G401.6 (cell line): ENCODE measurements around the gene UBAP1L.
"Not testable (repeated sequence)": the region's sequence is repeated elsewhere in the genome, so short reads cannot be mapped to it uniquely, and the experiment has no call there.

Experiments used
- FAIRE-seq: peaks from 2 replicates; lab custom pipeline; 2012; peaks lifted over from hg19 to GRCh38; lab: Jason Lieb, UNC

The UBAP1L gene

GRCh38 chr15:65115086-65115485 is at the start of gene UBAP1L:
Gene UBAP1L (minus strand): TSS chr15:65115200. CDS start chr15:65106215, 8,985 bp downstream.
- FAIRE-seq, result no peak

DNA sequence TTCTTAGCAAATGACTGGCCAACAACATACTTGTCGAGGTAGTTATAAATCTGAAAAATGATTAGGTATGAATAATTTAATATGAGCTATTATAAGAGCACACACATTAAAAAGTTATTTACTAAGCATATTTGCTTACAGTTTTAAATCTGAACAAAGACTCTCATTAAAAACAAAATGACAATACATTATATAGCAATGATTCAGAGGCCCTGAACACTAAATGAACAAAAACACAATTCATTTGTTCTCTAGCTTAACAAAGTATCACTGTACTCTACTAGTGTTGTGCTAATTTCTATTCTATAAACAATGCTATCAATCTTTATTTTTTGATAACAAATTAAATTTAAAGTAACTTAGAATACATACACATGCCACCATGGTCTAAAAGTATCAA is 49.1 kb upstream of the UBAP1L start:
- no peak for FAIRE-seq

GRCh38 chr15:65163041-65163440 is 48.0 kb upstream of the UBAP1L start:
- no peak for FAIRE-seq

- no peak for FAIRE-seq
Observed at GRCh38 chr15:65156692-65157091, 41.7 kb upstream of the UBAP1L start.

GRCh38 chr15:65154720-65155119 is 39.7 kb upstream of the UBAP1L start:
- no peak for FAIRE-seq

DNA sequence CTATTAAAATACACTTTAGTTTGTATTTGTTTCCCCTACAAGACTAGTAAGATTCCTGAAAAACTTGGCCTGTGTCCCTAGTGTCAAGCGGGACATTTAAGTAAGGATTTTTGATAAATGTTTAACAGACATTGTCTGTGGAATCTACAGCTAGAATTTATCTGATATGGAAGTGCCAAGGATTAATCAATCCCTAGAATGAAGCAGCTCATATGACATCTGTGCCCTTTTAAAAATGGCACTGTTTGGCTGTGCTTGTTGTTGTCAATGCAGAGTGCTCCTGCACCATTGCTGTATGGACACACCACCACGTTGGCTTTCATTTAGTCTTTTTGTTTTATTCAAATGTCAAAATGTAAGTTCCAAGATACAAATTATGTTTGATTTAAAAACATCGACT is 32.9 kb upstream of the UBAP1L start:
- no peak for FAIRE-seq

GRCh38 chr15:65146438-65146837 is 31.4 kb upstream of the UBAP1L start:
- no peak for FAIRE-seq

GRCh38 chr15:65138631-65139030 is 23.6 kb upstream of the UBAP1L start:
- not testable (repeated sequence) for FAIRE-seq

DNA sequence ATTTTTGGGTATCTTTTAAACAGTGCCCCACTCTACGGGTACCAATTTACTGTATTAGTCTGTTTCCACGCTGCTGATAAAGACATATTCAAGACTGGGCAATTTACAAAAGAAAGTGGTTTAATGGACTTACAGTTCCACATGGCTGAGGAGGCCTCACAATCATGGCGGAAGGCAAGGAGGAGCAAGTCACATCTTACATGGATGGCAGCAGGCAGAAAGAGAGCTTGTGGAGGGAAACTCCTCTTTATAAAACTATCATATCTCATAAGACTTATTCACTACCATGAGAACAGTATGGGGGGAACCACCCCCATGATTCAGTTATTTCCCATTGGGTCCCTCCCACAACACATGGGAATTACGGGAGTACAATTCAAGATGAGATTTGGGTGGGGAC is 22.9 kb upstream of the UBAP1L start:
- not testable (repeated sequence) for FAIRE-seq

DNA sequence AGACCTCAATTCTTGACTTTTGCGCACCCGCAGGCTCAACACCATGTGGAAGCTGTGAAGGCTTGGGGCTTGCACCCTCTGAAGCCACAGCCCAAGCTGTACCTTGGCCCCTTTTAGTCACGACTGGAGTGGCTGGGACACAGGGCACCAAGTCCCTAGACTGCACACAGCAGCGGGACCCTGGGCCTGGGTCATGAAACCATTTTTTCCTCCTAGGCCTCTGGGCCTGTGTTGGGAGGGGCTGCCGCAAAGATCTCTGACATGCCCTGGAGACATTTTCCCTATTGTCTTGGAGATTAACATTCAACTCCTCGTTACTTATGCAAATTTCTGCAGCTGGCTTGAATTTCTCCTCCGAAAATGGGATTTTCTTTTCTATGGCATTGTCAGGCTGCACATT is 22.1 kb upstream of the UBAP1L start:
- not testable (repeated sequence) for FAIRE-seq

GRCh38 chr15:65134538-65134937 is 19.5 kb upstream of the UBAP1L start:
- no peak for FAIRE-seq

DNA sequence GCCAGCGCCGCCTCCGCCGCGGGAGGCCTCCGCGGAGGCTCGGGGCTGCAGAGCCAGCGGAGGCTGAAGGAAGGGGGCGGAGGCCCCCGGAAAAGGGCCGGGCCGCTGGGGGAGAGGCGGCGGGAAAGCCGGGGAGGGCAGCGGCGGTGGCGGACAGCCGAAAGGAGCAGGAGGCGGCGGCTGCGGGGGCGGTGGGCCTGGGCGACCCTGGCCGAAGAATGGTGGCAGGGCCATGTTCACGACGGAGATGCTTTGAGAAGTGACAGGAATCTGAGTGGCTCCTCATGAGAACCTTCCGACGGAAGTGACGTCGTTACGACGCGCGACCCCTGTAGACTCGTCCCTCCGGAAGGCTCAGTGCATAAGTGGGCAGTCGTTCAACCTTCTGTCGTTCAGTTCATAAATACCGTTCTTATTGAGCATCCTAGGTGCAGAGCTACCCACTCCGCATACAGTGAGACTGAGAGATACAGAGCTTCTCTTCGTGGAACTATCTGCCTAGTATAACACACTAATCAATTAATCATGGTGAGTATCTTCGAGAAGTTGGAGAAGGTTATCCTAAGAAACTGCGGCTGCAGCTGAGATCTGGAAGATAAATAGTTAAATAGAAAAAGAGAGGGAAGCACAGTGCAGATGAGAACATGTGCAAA is 18.7 kb upstream of the UBAP1L start, which contains the start of gene PDCD7:
Gene PDCD7, minus strand, starts transcription at position 261 of the 653 bp plus-strand sequence. Its CDS starts 27 bp downstream, at position 234.
- FAIRE-seq, result peak; percentile 64

DNA sequence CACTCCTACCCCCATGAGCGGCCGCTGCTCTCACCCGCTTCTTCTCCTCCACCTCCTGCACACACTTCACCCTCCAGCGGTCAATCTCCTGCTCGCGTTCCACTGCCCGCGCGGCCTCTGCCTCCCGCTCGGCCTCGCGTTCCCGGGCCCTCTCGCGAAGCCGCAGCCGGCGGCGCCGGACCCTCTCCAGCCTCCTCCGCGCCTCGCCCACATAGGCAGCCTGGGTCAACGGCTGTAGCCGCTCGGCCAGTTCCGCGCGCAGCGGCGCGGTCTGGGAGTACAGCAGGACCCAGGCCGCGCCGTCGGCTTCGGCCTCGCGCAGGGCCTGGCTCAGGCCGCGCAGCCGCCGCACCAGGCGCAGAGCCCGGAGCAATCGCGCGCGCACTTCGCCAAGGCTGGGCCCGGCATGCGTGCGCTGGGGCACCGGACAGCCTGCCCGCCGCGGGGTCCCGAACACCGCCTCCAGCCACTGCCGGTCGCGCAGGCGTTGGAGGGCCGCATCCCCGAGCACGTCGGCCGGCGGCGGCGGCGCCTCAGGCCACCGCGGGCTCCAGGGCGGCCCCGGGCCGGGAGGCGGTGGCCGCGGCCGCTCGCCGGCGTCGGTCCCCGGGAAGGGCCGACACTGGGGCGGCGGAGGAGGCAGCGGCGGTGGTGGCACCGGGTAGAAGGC is 18.0 kb upstream of the UBAP1L start:
- no peak for FAIRE-seq

GRCh38 chr15:65130941-65131340 is 15.9 kb upstream of the UBAP1L start:
- FAIRE-seq, result no peak

DNA sequence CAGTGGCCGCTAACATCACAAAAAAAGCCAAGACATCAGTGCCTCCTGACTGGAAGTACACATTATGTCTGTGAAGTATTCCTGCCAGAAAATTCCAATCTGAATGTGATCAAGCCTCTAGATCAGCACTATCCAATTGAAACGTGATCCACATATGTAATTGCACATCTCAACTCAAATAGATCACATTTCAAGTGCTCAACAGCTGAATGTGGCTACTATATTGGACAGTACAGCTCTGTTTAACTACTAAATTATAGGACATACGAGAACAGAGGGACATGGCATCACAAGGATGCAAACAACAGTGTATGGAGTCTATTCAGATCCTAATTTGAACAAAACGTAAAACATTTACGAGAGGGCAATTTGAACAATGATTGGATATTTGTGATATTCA is 542 bp upstream of the UBAP1L start:
- FAIRE-seq, result no peak

DNA sequence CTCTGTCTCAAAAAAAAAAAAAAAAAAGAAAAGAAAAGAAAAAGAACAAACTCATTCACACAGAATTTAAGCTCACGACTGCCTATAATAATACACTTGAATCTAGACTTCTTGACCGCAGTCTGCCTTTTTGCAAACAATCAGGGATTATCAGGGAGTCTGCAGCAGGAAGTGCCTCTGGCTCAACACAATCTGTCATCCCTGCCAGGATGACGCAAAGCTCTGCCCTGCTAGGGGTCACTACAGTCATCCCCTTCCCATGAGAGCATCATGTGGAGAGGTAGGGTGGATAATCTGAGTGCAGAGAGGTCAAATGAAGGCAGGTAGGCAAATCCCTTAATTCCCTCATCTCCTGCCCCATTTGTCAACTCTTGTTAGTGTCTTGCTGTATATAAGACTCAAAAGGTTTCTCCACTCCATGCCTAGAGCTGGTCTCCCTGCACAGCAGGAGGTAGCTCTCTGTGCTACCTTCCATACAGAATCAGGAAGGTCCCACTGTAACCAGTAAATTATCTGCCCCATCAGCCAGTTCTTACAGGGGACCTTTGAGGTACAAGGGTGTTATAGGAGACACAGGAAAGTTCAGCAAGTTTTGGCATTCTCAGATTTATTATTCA is 4.2 kb downstream of the UBAP1L start:
- no peak for FAIRE-seq

DNA sequence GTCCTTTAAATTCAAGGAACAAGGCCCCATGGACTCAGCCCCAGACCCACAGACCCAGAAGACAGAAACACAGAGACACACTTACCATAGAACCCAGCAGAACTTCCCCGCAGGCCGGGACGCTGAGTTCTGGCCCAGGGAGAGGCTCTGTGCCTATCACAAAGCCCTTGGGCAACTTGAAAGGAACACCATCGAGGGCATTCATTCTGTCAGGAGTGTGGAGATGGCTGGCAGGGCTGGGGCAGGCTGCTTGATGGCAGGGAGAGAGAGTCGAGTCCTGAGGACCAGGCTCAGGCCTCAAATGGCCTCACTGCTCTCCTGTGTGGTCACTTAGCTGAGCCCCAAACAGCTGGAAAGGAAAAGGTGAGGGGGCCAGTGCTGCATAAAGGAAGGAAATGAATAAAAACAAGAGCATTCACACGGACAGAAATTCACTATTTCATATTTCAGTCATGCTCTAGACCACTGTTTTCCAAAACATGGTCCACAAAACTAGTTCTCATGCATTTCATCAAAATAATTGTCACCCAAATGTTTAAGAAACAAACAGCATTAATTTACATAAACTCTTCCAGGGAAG is 8.9 kb downstream of the UBAP1L start:
- FAIRE-seq, result no peak

DNA sequence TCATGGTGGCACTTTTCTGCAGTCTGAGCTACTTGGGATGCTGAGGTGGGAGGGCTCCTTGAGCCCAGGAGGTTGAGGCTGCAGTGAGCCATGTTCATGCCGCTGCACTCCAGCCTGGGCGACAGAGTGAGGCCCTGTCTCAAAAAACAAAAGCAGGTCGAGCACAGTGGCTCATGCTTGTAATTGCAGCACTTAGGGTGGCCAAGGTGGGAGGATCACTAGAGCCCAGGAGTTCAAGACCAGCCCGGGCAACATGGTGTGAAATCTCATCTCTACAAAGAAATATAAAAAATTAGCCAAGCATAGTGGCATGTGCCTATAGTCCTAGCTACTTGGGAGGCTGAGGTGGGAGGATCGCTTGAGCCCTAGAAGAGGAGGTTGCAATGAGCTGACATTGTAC is 10.0 kb downstream of the UBAP1L start:
- no peak for FAIRE-seq

GRCh38 chr15:65102912-65103311 is 12.1 kb downstream of the UBAP1L start:
- FAIRE-seq, result no peak

GRCh38 chr15:65101891-65102708 is 12.9 kb downstream of the UBAP1L start:
- no peak for FAIRE-seq

DNA sequence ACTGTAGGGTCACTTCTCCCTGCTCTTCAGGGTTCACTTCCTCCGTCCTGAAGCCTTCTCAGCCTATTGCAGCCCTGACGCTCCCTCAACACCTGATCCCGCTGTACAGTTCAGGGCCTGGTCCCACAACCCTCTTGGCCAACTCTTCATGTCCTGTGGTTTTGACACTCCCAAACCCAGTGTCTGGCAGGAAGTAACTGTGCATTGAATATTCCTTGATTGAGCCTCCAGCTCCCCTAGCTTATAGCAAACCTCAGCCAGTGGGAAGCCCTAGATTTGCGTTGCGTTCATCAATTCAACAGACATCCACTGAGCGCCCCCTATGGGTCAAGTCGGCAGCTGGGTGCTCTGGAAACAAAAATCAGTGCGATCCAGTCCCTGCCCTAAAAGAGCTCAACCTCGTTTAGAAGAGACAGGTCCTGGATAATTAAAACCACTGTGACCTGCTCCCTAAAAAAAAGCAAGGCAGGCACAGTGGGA is 13.5 kb downstream of the UBAP1L start:
- FAIRE-seq, result peak; percentile 63

- FAIRE-seq, result no peak
Observed at GRCh38 chr15:65100442-65100841, 14.6 kb downstream of the UBAP1L start.
